HepG2 (cell line): ENCODE data around the gene GSTM4. TPM values are rescaled to one million over a fixed set of nuclear protein-coding genes. Genes with fewer than 3 reads are reported as not detected.
A peak's percentile ranks its signal among the peaks of the same experiment; 100 is the strongest.

Source experiments
- CERS6 ChIP-seq: sonication (generic); formaldehyde crosslinking; IDR thresholded peaks from 2 replicates; pipeline ENCODE4 v1.5.0; 2020; ENCODE audit warnings: missing genetic modification reagents
- GABPB1 ChIP-seq: IDR thresholded peaks from 2 replicates; pipeline ENCODE4 v1.6.1; 2016; ENCODE audit warnings: mild to moderate bottlenecking, missing genetic modification reagents, moderate library complexity, missing compliant biosample characterization
- KDM2A ChIP-seq: sonication (generic); formaldehyde crosslinking; IDR thresholded peaks from 2 replicates; pipeline ENCODE4 v1.4.0; 2020; ENCODE audit warnings: low read depth, missing genetic modification reagents, borderline replicate concordance
- NFIB ChIP-seq: sonication (generic); formaldehyde crosslinking; IDR thresholded peaks from 2 replicates; pipeline ENCODE4 v1.9.0; 2021; ENCODE audit warnings: missing genetic modification reagents, mild to moderate bottlenecking, borderline replicate concordance
- NR2F6 ChIP-seq, 2 experiments: IDR thresholded peaks; 2 replicates each; pipeline ENCODE4 v1.6.1; 2016; ENCODE audit warnings: antibody characterized with exemption in 1 of 2, mild to moderate bottlenecking in 1 of 2
- PLSCR1 ChIP-seq: sonication (generic); formaldehyde crosslinking; IDR thresholded peaks from 2 replicates; pipeline ENCODE4 v1.5.0; 2020; ENCODE audit warnings: missing genetic modification reagents, mild to moderate bottlenecking, borderline replicate concordance
- PREB ChIP-seq: sonication (generic); formaldehyde crosslinking; IDR thresholded peaks from 2 replicates; pipeline ENCODE4 v1.4.0; 2020; ENCODE audit warnings: missing genetic modification reagents
- RORA ChIP-seq: sonication (generic); formaldehyde crosslinking; IDR thresholded peaks from 2 replicates; pipeline ENCODE4 v1.5.0; 2020; ENCODE audit warnings: mild to moderate bottlenecking, missing genetic modification reagents, moderate library complexity
- SIX1 ChIP-seq: sonication (generic); formaldehyde crosslinking; IDR thresholded peaks from 2 replicates; pipeline ENCODE4 v1.4.0; 2020; ENCODE audit warnings: missing genetic modification reagents, borderline replicate concordance
- SMARCE1 ChIP-seq: fragments of 450-650 bp; IDR thresholded peaks from 2 replicates; pipeline ENCODE4 v1.6.1; 2017; ENCODE audit warnings: borderline replicate concordance
- TBP ChIP-seq: sonication (generic); formaldehyde crosslinking; IDR thresholded peaks from 2 replicates; pipeline ENCODE4 v1.5.0; 2020; ENCODE audit warnings: missing genetic modification reagents
- ZBTB14 ChIP-seq: sonication (generic); formaldehyde crosslinking; IDR thresholded peaks from 2 replicates; pipeline ENCODE4 v1.4.0; 2020; ENCODE audit warnings: missing genetic modification reagents
- ZBTB7A ChIP-seq: sonication (generic); formaldehyde crosslinking; IDR thresholded peaks from 2 replicates; pipeline ENCODE4 v1.8.0; 2022; ENCODE audit warnings: mild to moderate bottlenecking, missing genetic modification reagents
- ZKSCAN5 ChIP-seq: sonication (generic); formaldehyde crosslinking; IDR thresholded peaks from 2 replicates; pipeline ENCODE4 v1.5.1; 2020; ENCODE audit warnings: mild to moderate bottlenecking, missing genetic modification reagents
- ZNF709 ChIP-seq: sonication (generic); formaldehyde crosslinking; IDR thresholded peaks from 2 replicates; pipeline ENCODE4 v1.5.0; 2020; ENCODE audit warnings: mild to moderate bottlenecking, missing genetic modification reagents
- ZNF724P ChIP-seq: sonication (generic); formaldehyde crosslinking; IDR thresholded peaks from 2 replicates; pipeline ENCODE4 v1.8.0; 2022; ENCODE audit warnings: missing genetic modification reagents, borderline replicate concordance
- ZNF740 ChIP-seq: sonication (generic); formaldehyde crosslinking; IDR thresholded peaks from 2 replicates; pipeline ENCODE4 v1.4.0; 2020; ENCODE audit warnings: missing genetic modification reagents
- ZNF883 ChIP-seq: sonication (generic); formaldehyde crosslinking; IDR thresholded peaks from 2 replicates; pipeline ENCODE4 v1.5.1; 2020; ENCODE audit warnings: mild to moderate bottlenecking, missing genetic modification reagents; ENCODE audit errors: not compliant biosample characterization
- ZSCAN25 ChIP-seq: sonication (generic); formaldehyde crosslinking; IDR thresholded peaks from 2 replicates; pipeline ENCODE4 v1.8.0; 2022; ENCODE audit warnings: mild to moderate bottlenecking, missing genetic modification reagents
- polyA plus RNA-seq, 8 experiments: library from polyadenylated mRNA; depleted of rRNA in 3 of 8; stranded (reverse) in 7 of 8; unstranded in 1 of 8; fragments of >200 nt; fragmentation: Illumina TruSeq in 4 of 8; extraction: Trizol in 4 of 8; gene quantifications; 2 replicates each; pipeline versions ENCODE4 v1.2.1 to v1.2.3, GENCODE V29; 2011 to 2016; ENCODE audit warnings: low read depth in 4 of 8, missing spikeins in 1 of 8, mixed read lengths in 1 of 8; ENCODE audit not compliant: insufficient read depth in 1 of 8
- total RNA-seq, 5 experiments: library from RNA; depleted of rRNA; stranded (reverse); fragments of >200 nt; fragmentation: Illumina TruSeq; extraction: Trizol; gene quantifications; 2 replicates each; pipeline ENCODE4 v1.2.3, GENCODE V29; 2016; ENCODE audit warnings: low read depth in 1 of 5
- TF ChIP-seq, protein P1 (sequence below): sonication (generic); formaldehyde crosslinking; IDR thresholded peaks from 2 replicates; pipeline ENCODE4 v1.5.0; 2020; ENCODE audit warnings: mild to moderate bottlenecking, missing genetic modification reagents, borderline replicate concordance

Gene GSTM4
- total and polyA plus RNA-seq, 2 of the 13 experiments (the other 11 are each of a cell fraction or from before 2014, with no cell fraction given): 25.3 to 40.8 TPM

DNA sequence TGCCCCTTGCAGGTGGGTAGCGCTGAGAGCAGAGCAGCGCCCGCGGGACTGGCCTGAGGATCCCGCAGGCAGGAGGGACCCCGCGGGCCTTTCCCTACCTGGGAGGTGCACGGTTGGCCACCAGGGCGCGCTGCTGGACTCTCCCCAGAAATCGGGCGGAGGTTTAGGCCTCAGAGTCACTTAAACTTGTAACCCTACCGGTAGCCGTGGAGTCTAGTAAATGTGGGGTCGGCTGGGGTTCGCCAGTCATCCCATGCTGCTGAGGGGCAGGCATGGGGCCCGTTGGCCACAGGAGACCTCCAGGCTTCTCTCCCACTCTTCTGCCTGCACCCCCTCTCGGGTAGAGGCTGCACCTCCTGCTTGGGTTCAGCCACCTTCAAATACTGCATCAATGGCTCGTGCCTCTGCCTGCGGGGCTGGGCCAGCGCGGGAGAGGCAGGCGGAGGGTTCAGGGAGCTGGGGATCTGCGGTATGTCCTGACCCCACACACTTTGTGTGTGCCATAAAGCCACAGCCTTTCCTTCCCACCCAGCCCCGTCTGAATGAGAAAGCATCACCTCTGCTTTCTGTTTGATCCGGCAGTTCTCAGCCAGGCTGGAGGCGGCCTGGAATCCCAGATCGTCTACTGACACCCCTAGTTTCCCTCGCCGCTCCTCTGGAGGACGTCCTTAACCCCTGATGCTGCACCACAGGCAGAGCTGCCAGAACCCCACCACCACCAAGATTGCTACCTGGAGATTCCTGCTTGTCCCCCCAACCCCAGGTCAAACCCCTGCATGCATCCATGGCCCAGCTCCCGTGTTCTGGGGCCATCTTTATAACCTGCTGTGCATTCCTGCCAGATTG is 12.3 kb upstream of the GSTM4 start (continued):
- TF ChIP-seq, protein P1, sequence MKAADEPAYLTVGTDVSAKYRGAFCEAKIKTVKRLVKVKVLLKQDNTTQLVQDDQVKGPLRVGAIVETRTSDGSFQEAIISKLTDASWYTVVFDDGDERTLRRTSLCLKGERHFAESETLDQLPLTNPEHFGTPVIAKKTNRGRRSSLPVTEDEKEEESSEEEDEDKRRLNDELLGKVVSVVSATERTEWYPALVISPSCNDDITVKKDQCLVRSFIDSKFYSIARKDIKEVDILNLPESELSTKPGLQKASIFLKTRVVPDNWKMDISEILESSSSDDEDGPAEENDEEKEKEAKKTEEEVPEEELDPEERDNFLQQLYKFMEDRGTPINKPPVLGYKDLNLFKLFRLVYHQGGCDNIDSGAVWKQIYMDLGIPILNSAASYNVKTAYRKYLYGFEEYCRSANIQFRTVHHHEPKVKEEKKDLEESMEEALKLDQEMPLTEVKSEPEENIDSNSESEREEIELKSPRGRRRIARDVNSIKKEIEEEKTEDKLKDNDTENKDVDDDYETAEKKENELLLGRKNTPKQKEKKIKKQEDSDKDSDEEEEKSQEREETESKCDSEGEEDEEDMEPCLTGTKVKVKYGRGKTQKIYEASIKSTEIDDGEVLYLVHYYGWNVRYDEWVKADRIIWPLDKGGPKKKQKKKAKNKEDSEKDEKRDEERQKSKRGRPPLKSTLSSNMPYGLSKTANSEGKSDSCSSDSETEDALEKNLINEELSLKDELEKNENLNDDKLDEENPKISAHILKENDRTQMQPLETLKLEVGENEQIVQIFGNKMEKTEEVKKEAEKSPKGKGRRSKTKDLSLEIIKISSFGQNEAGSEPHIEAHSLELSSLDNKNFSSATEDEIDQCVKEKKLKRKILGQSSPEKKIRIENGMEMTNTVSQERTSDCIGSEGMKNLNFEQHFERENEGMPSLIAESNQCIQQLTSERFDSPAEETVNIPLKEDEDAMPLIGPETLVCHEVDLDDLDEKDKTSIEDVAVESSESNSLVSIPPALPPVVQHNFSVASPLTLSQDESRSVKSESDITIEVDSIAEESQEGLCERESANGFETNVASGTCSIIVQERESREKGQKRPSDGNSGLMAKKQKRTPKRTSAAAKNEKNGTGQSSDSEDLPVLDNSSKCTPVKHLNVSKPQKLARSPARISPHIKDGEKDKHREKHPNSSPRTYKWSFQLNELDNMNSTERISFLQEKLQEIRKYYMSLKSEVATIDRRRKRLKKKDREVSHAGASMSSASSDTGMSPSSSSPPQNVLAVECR (CRISPR knock-in tag): peak; percentile 46; the same call in 1 of the 2 replicates
- TF ChIP-seq ZNF709 (CRISPR knock-in tag) (no peak), NR2F6 (IDR thresholded peaks at IDR 0.05) (no peak), NR2F6 (CRISPR knock-in tag; IDR thresholded peaks at IDR 0.05) (peak; percentile 17; the same call in 1 of the 2 replicates), NFIB (CRISPR knock-in tag) (no peak), ZKSCAN5 (CRISPR knock-in tag) (0 out of 2 replicates have a peak, but pooled peaks have one; percentile 21), SMARCE1 (no peak), CERS6 (CRISPR knock-in tag) (no peak), GABPB1 (peak; percentile 53; the same call in 1 of the 2 replicates), TBP (no peak), ZNF883 (CRISPR knock-in tag) (no peak), ZBTB7A (CRISPR knock-in tag) (no peak), SIX1 (no peak), KDM2A (CRISPR knock-in tag) (peak; percentile 65), ZNF724P (CRISPR knock-in tag) (no peak), ZBTB14 (CRISPR knock-in tag) (no peak), PLSCR1 (no peak), ZNF740 (CRISPR knock-in tag) (0 out of 2 replicates have a peak, but pooled peaks have one; percentile 45), RORA (CRISPR knock-in tag) (no peak), PREB (CRISPR knock-in tag) (no peak), ZSCAN25 (no peak)
